ENCODE measurements around the gene PAM. TPM values are rescaled to one million over a fixed set of nuclear protein-coding genes. Genes with fewer than 3 reads are reported as not detected.

The PAM gene
- total RNA-seq, 5 donors from 2014 or later (not counting 1 experiment from before 2014, with no cell fraction given), result 17.5 to 29.2 (median 23.3) TPM

DNA sequence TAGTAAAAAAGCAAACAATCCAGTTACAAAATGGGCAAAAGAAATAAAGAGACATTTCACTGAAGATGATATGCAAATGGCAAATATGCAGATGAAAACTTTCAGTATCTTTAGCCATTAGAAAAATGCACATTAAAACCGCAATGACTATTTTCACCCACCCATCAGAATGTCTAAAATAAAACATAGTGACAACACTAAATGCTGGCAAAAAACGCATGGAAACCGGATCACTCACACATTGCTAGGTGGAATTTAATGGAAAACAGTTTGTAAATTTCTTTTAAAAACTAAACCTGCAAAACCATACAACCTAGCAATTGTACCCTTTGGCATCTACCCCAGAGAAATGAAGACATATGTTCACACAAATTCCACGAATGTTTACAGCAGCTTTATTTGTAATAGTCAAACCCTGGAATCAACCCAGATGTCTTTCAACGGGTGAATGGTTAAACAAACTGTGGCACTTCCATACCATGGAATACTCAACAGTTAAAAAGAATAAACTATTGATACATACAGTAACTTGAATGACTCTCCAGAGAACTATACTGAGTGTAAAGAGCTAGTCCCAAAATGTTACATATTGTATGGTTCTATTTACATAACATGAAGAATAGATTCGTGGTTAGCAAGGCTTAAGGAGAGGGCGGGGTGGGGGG, 17.2 kb upstream of the PAM start:
- ATAC-seq (replicated peaks in 1 of 4), result no peak
- no CpG with 5 or more reads among the region's 7 CpGs for WGBS (ENCODE audit: insufficient coverage)
- H3K4me3 Mint-ChIP-seq, result no peak overlapping the region
- H3K27me3 ChIP-seq (replicated peaks in 1 of 2; ENCODE audit: control insufficient read depth in 2 of 2, extremely low read depth in 1 of 2, insufficient read depth in 2 of 2, low read length in 1 of 2), result peaks cover 0 to 3% of the 10 kb centered on the region in 2 experiments
- H3K4me1 ChIP-seq (ENCODE audit: control insufficient read depth in 1 of 2, extremely low read depth in 1 of 2, insufficient read depth in 2 of 2, low read length in 2 of 2), result no peaks in the 10 kb centered on the region
- H3K27ac ChIP-seq (ENCODE audit: low read length), result no peak overlapping the region
- no peaks in the 10 kb centered on the region for H3K9me3 ChIP-seq
- H3K4me1 Mint-ChIP-seq, result no peaks in the 10 kb centered on the region
- DNase-seq, result no peak
- ChIA-PET POLR2A (no interaction called here), CTCF (no interaction called here)
- H3K9me3 Mint-ChIP-seq, result no peaks in the 10 kb centered on the region
- H3K36me3 Mint-ChIP-seq, result no peaks in the 10 kb centered on the region
- H3K36me3 ChIP-seq (ENCODE audit: control insufficient read depth in 2 of 2, extremely low read depth in 1 of 2, insufficient read depth in 1 of 2, low read length in 1 of 2), result no peaks in the 10 kb centered on the region
- H3K27me3 Mint-ChIP-seq, result peaks cover 2 to 9% of the 10 kb centered on the region in 2 donors
- no peak overlapping the region for H3K27ac Mint-ChIP-seq
- no peak overlapping the region for H3K4me3 ChIP-seq (ENCODE audit: control insufficient read depth in 1 of 2, extremely low read depth in 1 of 2, low read length in 1 of 2)

DNA sequence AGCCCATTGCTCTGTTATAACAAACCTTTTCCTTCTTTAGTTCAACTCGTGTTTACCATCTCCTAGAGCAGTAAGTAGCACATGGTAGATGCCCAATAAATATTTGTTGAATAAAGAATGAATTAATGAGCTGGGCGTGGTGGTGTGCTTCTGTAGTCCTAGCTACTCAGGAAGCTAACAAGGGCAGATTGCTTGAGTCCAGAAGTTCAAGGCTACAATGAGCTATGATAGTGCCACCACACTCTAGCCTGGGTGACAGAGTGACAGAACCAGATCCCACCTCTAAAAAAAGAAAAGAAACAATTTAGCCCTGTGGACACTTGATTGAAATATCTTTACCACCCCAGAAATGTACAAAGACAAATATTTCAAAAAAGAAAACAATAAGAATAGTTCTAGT, 14.6 kb upstream of the PAM start:
- Histone ChIP-seq H3K9me3 (no peaks in the 10 kb centered on the region), H3K27ac (ENCODE audit: low read length) (no peak overlapping the region), H3K27me3 (replicated peaks in 1 of 2; ENCODE audit: control insufficient read depth in 2 of 2, extremely low read depth in 1 of 2, insufficient read depth in 2 of 2, low read length in 1 of 2) (no peaks in the 10 kb centered on the region), H3K4me1 (ENCODE audit: control insufficient read depth in 1 of 2, extremely low read depth in 1 of 2, insufficient read depth in 2 of 2, low read length in 2 of 2) (no peaks in the 10 kb centered on the region), H3K36me3 (ENCODE audit: control insufficient read depth in 2 of 2, extremely low read depth in 1 of 2, insufficient read depth in 1 of 2, low read length in 1 of 2) (no peaks in the 10 kb centered on the region), H3K4me3 (ENCODE audit: control insufficient read depth in 1 of 2, extremely low read depth in 1 of 2, low read length in 1 of 2) (no peak overlapping the region)
- ChIA-PET CTCF (interaction anchor here in 1 of 2 donors (0.7 kb wide), 1 partner anchor 1760 kb away, joined by 3 read pairs; no protein-coding TSS in a partner anchor), POLR2A (no interaction called here)
- H3K27me3 Mint-ChIP-seq, result peaks cover 2 to 4% of the 10 kb centered on the region in 2 donors
- DNase-seq (no peak), ATAC-seq (replicated peaks in 1 of 4) (no peak)
- H3K4me1 Mint-ChIP-seq, result no peaks in the 10 kb centered on the region
- H3K4me3 Mint-ChIP-seq, result no peak overlapping the region
- H3K27ac Mint-ChIP-seq, result no peak overlapping the region
- no peaks in the 10 kb centered on the region for H3K9me3 Mint-ChIP-seq
- WGBS (ENCODE audit: insufficient coverage), result no CpG with 5 or more reads among the region's 2 CpGs
- no peaks in the 10 kb centered on the region for H3K36me3 Mint-ChIP-seq

DNA sequence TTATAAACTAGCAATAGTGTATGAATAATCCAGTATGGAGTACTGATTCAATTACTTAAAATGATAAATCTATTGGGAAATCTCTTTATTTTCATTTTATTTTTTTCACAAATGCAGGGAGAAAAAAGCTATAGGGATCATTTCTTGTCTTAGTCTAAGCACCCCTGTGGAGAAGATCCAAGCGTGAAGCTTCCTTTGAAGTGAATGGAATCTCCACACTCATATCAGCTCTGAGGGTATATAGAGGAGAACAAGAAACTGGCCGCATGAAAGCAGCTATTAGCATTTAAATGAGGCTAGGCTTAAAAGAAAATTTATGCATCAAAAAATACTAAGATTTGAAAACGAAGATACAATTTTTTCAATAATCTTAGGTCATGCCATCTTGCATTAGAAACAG, 12.9 kb upstream of the PAM start:
- Mint-ChIP-seq H3K27me3 (peaks cover 0 to 8% of the 10 kb centered on the region in 2 donors), H3K9me3 (no peaks in the 10 kb centered on the region), H3K4me3 (no peak overlapping the region), H3K4me1 (no peaks in the 10 kb centered on the region), H3K27ac (no peak overlapping the region), H3K36me3 (no peaks in the 10 kb centered on the region)
- H3K27ac ChIP-seq (ENCODE audit: low read length), result no peak overlapping the region
- no peak overlapping the region for H3K4me3 ChIP-seq (ENCODE audit: control insufficient read depth in 1 of 2, extremely low read depth in 1 of 2, low read length in 1 of 2)
- DNase-seq (no peak), ATAC-seq (replicated peaks in 1 of 4) (no peak)
- no peaks in the 10 kb centered on the region for H3K36me3 ChIP-seq (ENCODE audit: control insufficient read depth in 2 of 2, extremely low read depth in 1 of 2, insufficient read depth in 1 of 2, low read length in 1 of 2)
- ChIA-PET CTCF (no interaction called here), POLR2A (no interaction called here)
- no peaks in the 10 kb centered on the region for H3K9me3 ChIP-seq
- H3K4me1 ChIP-seq (ENCODE audit: control insufficient read depth in 1 of 2, extremely low read depth in 1 of 2, insufficient read depth in 2 of 2, low read length in 2 of 2), result no peaks in the 10 kb centered on the region
- no peaks in the 10 kb centered on the region for H3K27me3 ChIP-seq (replicated peaks in 1 of 2; ENCODE audit: control insufficient read depth in 2 of 2, extremely low read depth in 1 of 2, insufficient read depth in 2 of 2, low read length in 1 of 2)
- no CpG with 5 or more reads among the region's 3 CpGs for WGBS (ENCODE audit: insufficient coverage)

DNA sequence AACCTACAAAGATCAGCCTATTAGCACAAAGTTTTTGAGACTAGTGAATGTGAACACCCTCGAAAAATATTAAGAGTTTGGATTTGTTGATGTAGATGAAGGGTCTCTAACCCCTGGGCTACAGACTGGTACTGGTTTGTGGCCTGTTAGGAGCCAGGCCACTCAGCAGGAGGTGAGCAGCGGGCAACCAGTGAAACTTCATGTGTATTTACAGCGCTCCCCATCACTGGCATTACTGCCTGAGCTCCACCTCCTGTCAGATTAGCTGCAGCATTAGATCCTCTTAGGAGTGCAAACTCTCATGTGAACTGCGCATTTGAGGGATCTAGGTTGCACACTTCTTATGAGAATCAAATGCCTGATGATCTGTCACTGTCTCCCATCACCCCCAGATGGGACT, 11.2 kb upstream of the PAM start:
- Histone ChIP-seq H3K36me3 (ENCODE audit: control insufficient read depth in 2 of 2, extremely low read depth in 1 of 2, insufficient read depth in 1 of 2, low read length in 1 of 2) (no peaks in the 10 kb centered on the region), H3K27me3 (replicated peaks in 1 of 2; ENCODE audit: control insufficient read depth in 2 of 2, extremely low read depth in 1 of 2, insufficient read depth in 2 of 2, low read length in 1 of 2) (no peaks in the 10 kb centered on the region), H3K4me3 (ENCODE audit: control insufficient read depth in 1 of 2, extremely low read depth in 1 of 2, low read length in 1 of 2) (no peak overlapping the region), H3K27ac (ENCODE audit: low read length) (no peak overlapping the region), H3K4me1 (ENCODE audit: control insufficient read depth in 1 of 2, extremely low read depth in 1 of 2, insufficient read depth in 2 of 2, low read length in 2 of 2) (no peaks in the 10 kb centered on the region), H3K9me3 (no peaks in the 10 kb centered on the region)
- no peak for DNase-seq
- ATAC-seq (replicated peaks in 1 of 4), result no peak
- no CpG with 5 or more reads among the region's 4 CpGs for WGBS (ENCODE audit: insufficient coverage)
- ChIA-PET POLR2A (no interaction called here), CTCF (no interaction called here)
- H3K27ac Mint-ChIP-seq, result no peak overlapping the region
- no peak overlapping the region for H3K4me3 Mint-ChIP-seq
- no peaks in the 10 kb centered on the region for H3K36me3 Mint-ChIP-seq
- peaks cover 0 to 5% of the 10 kb centered on the region in 2 donors for H3K27me3 Mint-ChIP-seq
- H3K9me3 Mint-ChIP-seq, result no peaks in the 10 kb centered on the region
- H3K4me1 Mint-ChIP-seq, result peaks cover 0 to 2% (median 0%) of the 10 kb centered on the region in 3 donors

DNA sequence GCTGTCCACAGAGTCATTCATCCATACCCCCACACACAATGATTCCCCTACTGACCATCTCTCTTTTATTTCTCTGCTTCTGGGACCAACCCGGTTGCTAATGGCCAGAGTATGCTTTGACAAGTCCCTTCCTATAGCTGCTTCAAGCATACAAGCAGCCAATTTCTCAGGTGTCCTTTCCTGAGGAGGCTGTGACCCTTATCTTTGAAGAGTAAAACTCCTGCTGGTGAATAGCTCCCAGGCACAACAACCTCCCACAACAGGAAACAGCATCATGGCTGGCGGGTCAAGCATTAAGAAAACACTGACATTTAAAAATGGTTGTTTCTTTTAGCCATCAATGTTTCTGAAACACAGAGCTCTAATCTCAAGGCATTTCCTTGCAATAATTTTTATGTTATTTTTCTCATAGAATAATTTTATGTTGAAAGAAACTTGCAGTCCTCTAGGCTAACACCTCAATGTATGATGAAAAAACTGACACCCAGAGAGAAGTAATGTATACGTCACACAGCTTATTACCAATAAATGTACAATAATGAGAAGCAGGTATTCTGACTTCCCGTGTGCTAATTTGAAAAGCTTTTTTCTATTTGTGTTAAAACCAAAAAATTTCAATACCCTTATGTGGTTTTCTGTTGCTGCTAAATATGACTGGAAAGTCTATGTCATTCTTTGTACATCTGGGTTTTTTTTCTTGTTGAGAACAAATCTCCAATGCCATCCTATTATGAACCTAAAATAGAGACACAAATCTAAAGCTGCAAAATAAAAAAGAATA, 7.5 kb upstream of the PAM start:
- no peak for ATAC-seq (replicated peaks in 1 of 4)
- no CpG with 5 or more reads among the region's 4 CpGs for WGBS (ENCODE audit: insufficient coverage)
- POLR2A ChIA-PET, result interaction anchor here in 1 of 2 donors (1.1 kb wide), 1 partner anchor 10 kb away, joined by 3 read pairs; no protein-coding TSS in a partner anchor
- no peak overlapping the region for H3K4me3 ChIP-seq (ENCODE audit: control insufficient read depth in 1 of 2, extremely low read depth in 1 of 2, low read length in 1 of 2)
- no peaks in the 10 kb centered on the region for H3K9me3 ChIP-seq
- peaks cover 0 to 2% (median 0%) of the 10 kb centered on the region in 3 donors for H3K4me1 Mint-ChIP-seq
- no peak overlapping the region for H3K4me3 Mint-ChIP-seq
- H3K36me3 ChIP-seq (ENCODE audit: control insufficient read depth in 2 of 2, extremely low read depth in 1 of 2, insufficient read depth in 1 of 2, low read length in 1 of 2), result no peaks in the 10 kb centered on the region
- H3K36me3 Mint-ChIP-seq, result no peaks in the 10 kb centered on the region
- CTCF ChIA-PET, result no interaction called here
- no peak overlapping the region for H3K27ac ChIP-seq (ENCODE audit: low read length)
- no peaks in the 10 kb centered on the region for H3K4me1 ChIP-seq (ENCODE audit: control insufficient read depth in 1 of 2, extremely low read depth in 1 of 2, insufficient read depth in 2 of 2, low read length in 2 of 2)
- DNase-seq, result no peak
- H3K27me3 ChIP-seq (replicated peaks in 1 of 2; ENCODE audit: control insufficient read depth in 2 of 2, extremely low read depth in 1 of 2, insufficient read depth in 2 of 2, low read length in 1 of 2), result peaks cover 0 to 5% of the 10 kb centered on the region in 2 experiments
- H3K27ac Mint-ChIP-seq, result no peak overlapping the region
- H3K27me3 Mint-ChIP-seq, result peaks cover 0 to 5% of the 10 kb centered on the region in 2 donors
- no peaks in the 10 kb centered on the region for H3K9me3 Mint-ChIP-seq

DNA sequence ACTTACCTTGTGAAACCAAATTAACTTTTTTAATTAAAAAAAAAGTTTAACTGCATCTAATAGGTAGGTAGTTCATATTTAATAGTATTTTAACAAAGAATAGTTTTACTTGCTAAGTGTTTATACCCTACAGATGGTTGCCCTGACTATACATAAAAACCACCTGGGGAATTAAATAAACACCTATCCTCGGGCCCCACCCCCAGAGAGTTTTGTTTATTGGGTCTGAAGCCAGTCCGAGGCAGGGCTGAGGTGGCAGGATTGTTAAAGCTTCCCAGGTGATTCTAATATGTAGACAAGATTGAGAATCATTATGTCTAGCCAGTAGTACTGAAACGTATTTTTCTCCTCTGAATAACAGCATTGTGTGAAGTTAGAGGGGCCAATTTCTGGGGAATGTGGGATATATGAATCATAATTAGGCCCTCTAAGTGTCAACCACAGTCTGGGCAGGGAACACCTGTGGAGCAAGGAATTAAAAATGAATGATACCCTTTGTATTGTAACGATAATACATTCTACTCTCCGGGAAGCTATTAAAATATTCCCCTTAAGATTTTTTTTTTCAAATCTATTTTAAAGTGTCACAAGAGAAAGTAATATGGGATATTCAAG, 5.6 kb upstream of the PAM start:
- no peaks in the 10 kb centered on the region for H3K9me3 ChIP-seq
- CTCF ChIA-PET, result no interaction called here
- H3K4me1 ChIP-seq (ENCODE audit: control insufficient read depth in 1 of 2, extremely low read depth in 1 of 2, insufficient read depth in 2 of 2, low read length in 2 of 2), result peaks cover 6 to 11% of the 10 kb centered on the region in 2 experiments
- H3K4me1 Mint-ChIP-seq, result peaks cover 7 to 17% (median 15%) of the 10 kb centered on the region in 3 donors
- ATAC-seq (replicated peaks in 1 of 4) (no peak), DNase-seq (no peak)
- no peaks in the 10 kb centered on the region for H3K36me3 Mint-ChIP-seq
- no peak overlapping the region for H3K4me3 ChIP-seq (ENCODE audit: control insufficient read depth in 1 of 2, extremely low read depth in 1 of 2, low read length in 1 of 2)
- H3K36me3 ChIP-seq (ENCODE audit: control insufficient read depth in 2 of 2, extremely low read depth in 1 of 2, insufficient read depth in 1 of 2, low read length in 1 of 2), result no peaks in the 10 kb centered on the region
- 100% methylated on average over 1 of the region's 5 CpGs for WGBS (ENCODE audit: insufficient coverage)
- H3K27me3 Mint-ChIP-seq, result peaks cover 5 to 12% of the 10 kb centered on the region in 2 donors
- H3K27me3 ChIP-seq (replicated peaks in 1 of 2; ENCODE audit: control insufficient read depth in 2 of 2, extremely low read depth in 1 of 2, insufficient read depth in 2 of 2, low read length in 1 of 2), result peaks cover 0 to 16% of the 10 kb centered on the region in 2 experiments
- no peak overlapping the region for H3K27ac ChIP-seq (ENCODE audit: low read length)
- no peak overlapping the region for H3K4me3 Mint-ChIP-seq
- no peak overlapping the region for H3K27ac Mint-ChIP-seq
- POLR2A ChIA-PET, result no interaction called here
- H3K9me3 Mint-ChIP-seq, result no peaks in the 10 kb centered on the region

Measured in T-cell (primary cell).